Measurements from ENCODE around the gene SORCS2.

- TF ChIP-seq CTCF (IDR thresholded peaks at IDR 0.05) (no peak), POLR2A (IDR thresholded peaks at IDR 0.05) (no peak)
These were observed 16.4 kb downstream of the SORCS2 start for GRCh38 chr4:7208509-7209451.

All from esophagus squamous epithelium (tissue), 4 donors.